G401 (cell line): ENCODE data around the gene SHISA6. TPM values are rescaled to one million over a fixed set of nuclear protein-coding genes. Genes with fewer than 3 reads are reported as not detected.

Experiments used
- DNase-seq: peaks from one replicate; pipeline ENCODE4 v3.0.0-alpha.2; 2015; ENCODE audit warnings: low spot score
- in situ Hi-C: cut with HindIII; loops from 2 replicates; pipeline ENCODE4 v1.10.0; 2016; ENCODE audit warnings: low sequenced_read_pairs, mixed read lengths
- total RNA-seq: library from RNA; depleted of rRNA; stranded (reverse); fragments of >200 nt; shearing (Covaris generic); gene quantifications from 2 replicates; pipeline ENCODE4 v1.2.3, GENCODE V29; 2014

SHISA6 gene
- total RNA-seq, 1 experiment from 2014 or later: not detected

- in situ Hi-C loops: no loop called here
- peak; percentile 2 for DNase-seq
Observed at GRCh38 chr17:11389583-11389982, 148.6 kb downstream of the SHISA6 start.

- in situ Hi-C loops: no loop called here
- no peak for DNase-seq
Observed at GRCh38 chr17:11391134-11391533, 150.1 kb downstream of the SHISA6 start.

- in situ Hi-C loops: no loop called here
Observed at GRCh38 chr17:11404431-11405276, 163.6 kb downstream of the SHISA6 start.

GRCh38 chr17:11406716-11407115 is 165.7 kb downstream of the SHISA6 start:
- no peak for DNase-seq
- in situ Hi-C loops: no loop called here

More at GRCh38 chr17:11404431-11405276, 163.6 kb downstream of the SHISA6 start:
- DNase-seq: no peak

- in situ Hi-C loops: no loop called here
- no peak for DNase-seq
Observed at GRCh38 chr17:11412654-11413053, 171.6 kb downstream of the SHISA6 start.

- in situ Hi-C loops: no loop called here
- DNase-seq: no peak
Observed at GRCh38 chr17:11418342-11418741, 177.3 kb downstream of the SHISA6 start.

GRCh38 chr17:11430751-11431150 is 189.7 kb downstream of the SHISA6 start:
- DNase-seq: no peak
- in situ Hi-C loops: no loop called here

GRCh38 chr17:11438673-11439072 is 197.7 kb downstream of the SHISA6 start:
- in situ Hi-C loops: no loop called here
- DNase-seq: no peak

GRCh38 chr17:11441004-11441403 is 200.0 kb downstream of the SHISA6 start:
- no peak for DNase-seq
- in situ Hi-C loops: no loop called here

- DNase-seq: no peak
- in situ Hi-C loops: no loop called here
Observed at GRCh38 chr17:11446316-11446715, 205.3 kb downstream of the SHISA6 start.

GRCh38 chr17:11454096-11454495 is 213.1 kb downstream of the SHISA6 start:
- in situ Hi-C loops: no loop called here
- no peak for DNase-seq

GRCh38 chr17:11458279-11458678 is 217.3 kb downstream of the SHISA6 start:
- in situ Hi-C loops: no loop called here
- no peak for DNase-seq

- DNase-seq: peak; percentile 1
- in situ Hi-C loops: no loop called here
Observed at GRCh38 chr17:11459861-11460331, 218.9 kb downstream of the SHISA6 start.

GRCh38 chr17:11461993-11462548 is 221.1 kb downstream of the SHISA6 start:
- in situ Hi-C loops: no loop called here

GRCh38 chr17:11467639-11468038 is 226.6 kb downstream of the SHISA6 start:
- in situ Hi-C loops: no loop called here
- DNase-seq: no peak

More at GRCh38 chr17:11461993-11462548, 221.1 kb downstream of the SHISA6 start:
- DNase-seq: no peak

- peak; percentile 12 for DNase-seq
- in situ Hi-C loops: no loop called here
Observed at GRCh38 chr17:11485336-11486100, 244.5 kb downstream of the SHISA6 start.

- in situ Hi-C loops: no loop called here
- DNase-seq: no peak
Observed at GRCh38 chr17:11486101-11486867, 245.3 kb downstream of the SHISA6 start.

GRCh38 chr17:11486868-11487310 is 245.9 kb downstream of the SHISA6 start:
- in situ Hi-C loops: no loop called here
- DNase-seq: no peak

GRCh38 chr17:11487469-11487868 is 246.5 kb downstream of the SHISA6 start:
- in situ Hi-C loops: no loop called here
- no peak for DNase-seq
